ENCODE results near the gene ESPNL. TPM values are rescaled to one million over a fixed set of nuclear protein-coding genes. Genes with fewer than 3 reads are reported as not detected.
"Not testable (repeated sequence)": the region's sequence is repeated elsewhere in the genome, so short reads cannot be mapped to it uniquely, and the experiment has no call there.

Gene ESPNL
- total RNA-seq, 1 experiment from 2014 or later = 0.19 TPM

DNA sequence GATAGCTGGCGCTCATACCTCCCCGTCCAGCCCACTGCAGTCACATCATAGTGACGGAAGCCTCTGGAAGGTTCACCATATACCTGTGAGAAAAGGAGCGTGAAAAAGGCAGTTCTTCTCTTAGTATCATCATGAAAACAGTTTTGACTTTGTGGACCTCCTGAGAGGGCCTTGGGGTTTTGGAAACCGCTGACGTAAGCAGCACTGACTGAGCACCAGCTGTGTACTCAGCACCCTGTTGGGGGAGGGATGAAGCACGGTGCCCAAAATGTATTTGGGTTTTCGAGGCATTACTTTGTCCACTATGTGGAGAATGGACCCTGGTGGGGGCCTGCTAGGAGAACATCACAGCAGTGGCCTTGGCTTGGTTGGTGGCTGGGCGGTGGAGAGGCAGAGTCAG lies 33.9 kb upstream of the ESPNL start:
- TF ChIP-seq, protein P1, sequence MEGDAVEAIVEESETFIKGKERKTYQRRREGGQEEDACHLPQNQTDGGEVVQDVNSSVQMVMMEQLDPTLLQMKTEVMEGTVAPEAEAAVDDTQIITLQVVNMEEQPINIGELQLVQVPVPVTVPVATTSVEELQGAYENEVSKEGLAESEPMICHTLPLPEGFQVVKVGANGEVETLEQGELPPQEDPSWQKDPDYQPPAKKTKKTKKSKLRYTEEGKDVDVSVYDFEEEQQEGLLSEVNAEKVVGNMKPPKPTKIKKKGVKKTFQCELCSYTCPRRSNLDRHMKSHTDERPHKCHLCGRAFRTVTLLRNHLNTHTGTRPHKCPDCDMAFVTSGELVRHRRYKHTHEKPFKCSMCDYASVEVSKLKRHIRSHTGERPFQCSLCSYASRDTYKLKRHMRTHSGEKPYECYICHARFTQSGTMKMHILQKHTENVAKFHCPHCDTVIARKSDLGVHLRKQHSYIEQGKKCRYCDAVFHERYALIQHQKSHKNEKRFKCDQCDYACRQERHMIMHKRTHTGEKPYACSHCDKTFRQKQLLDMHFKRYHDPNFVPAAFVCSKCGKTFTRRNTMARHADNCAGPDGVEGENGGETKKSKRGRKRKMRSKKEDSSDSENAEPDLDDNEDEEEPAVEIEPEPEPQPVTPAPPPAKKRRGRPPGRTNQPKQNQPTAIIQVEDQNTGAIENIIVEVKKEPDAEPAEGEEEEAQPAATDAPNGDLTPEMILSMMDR (IDR thresholded peaks at IDR 0.05; ENCODE audit: unreplicated experiment) = no peak
- intact Hi-C loops (cut with micrococcal nuclease; ENCODE audit: unreplicated experiment) = no loop called here
- Mint-ChIP-seq H3K27me3 (ENCODE audit: unreplicated experiment) (no peaks in the 10 kb centered on the region), H3K27ac (ENCODE audit: unreplicated experiment) (no peak overlapping the region), H3K9me3 (ENCODE audit: low read depth, unreplicated experiment) (no peaks in the 10 kb centered on the region), H3K4me3 (ENCODE audit: low read depth, unreplicated experiment) (no peak overlapping the region), H3K4me1 (ENCODE audit: low read depth, unreplicated experiment) (peaks cover 37% of the 10 kb centered on the region), H3K36me3 (ENCODE audit: insufficient read depth, unreplicated experiment) (peaks cover 27% of the 10 kb centered on the region)
- DNase-seq = no peak
- BruUV-seq (replicated peaks) = no TSS peak
- CTCF ChIA-PET = no interaction called here

DNA sequence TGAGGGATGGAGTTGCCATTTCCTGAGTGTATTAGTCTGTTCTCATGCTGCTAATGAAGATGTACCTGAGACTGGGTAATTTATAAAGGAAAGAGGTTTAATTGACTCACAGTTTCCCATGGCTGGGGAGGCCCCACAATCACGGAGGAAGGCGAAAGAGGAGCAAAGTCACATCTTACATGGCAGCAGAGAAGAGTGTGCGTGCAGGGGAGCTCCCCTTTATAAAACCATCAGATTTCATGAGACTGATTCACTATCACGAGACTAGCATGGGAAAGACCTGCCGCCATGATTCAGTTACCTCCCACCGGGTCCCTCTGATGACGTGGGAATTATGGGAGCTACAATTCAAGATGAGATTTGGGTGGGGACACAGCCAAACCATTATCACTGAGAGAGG lies 33.4 kb upstream of the ESPNL start:
- DNase-seq; H3K4me3 Mint-ChIP-seq (ENCODE audit: low read depth, unreplicated experiment); H3K27ac Mint-ChIP-seq (ENCODE audit: unreplicated experiment); H3K27me3 Mint-ChIP-seq (ENCODE audit: unreplicated experiment); intact Hi-C loops (cut with micrococcal nuclease; ENCODE audit: unreplicated experiment); BruUV-seq (replicated peaks); CTCF ChIA-PET; H3K9me3 Mint-ChIP-seq (ENCODE audit: low read depth, unreplicated experiment): not testable (repeated sequence)
- H3K36me3 Mint-ChIP-seq (ENCODE audit: insufficient read depth, unreplicated experiment) = peaks cover 27% of the 10 kb centered on the region
- peaks cover 32% of the 10 kb centered on the region for H3K4me1 Mint-ChIP-seq (ENCODE audit: low read depth, unreplicated experiment)

DNA sequence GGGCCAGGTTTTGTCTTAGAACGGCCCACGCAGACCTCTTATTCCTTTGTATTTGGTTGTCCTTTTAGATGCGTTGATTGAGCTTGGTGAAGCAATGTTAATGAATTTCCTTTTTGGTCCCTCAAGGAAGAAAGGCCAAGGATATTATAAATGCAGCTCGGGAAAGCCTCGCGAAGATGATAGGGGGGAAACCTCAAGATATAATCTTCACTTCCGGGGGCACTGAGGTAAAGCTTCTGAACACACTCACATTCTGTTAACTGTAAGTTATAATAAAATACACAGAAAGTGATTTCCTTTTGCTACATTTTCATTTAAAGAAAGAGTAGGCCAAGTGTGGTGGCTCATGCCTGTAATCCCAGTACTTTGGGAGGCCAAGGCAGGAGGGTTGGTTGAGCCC lies 32.2 kb upstream of the ESPNL start:
- no peak overlapping the region for H3K4me3 Mint-ChIP-seq (ENCODE audit: low read depth, unreplicated experiment)
- peaks cover 26% of the 10 kb centered on the region for H3K4me1 Mint-ChIP-seq (ENCODE audit: low read depth, unreplicated experiment)
- BruUV-seq (replicated peaks) = no TSS peak
- peaks cover 29% of the 10 kb centered on the region for H3K36me3 Mint-ChIP-seq (ENCODE audit: insufficient read depth, unreplicated experiment)
- no peak for DNase-seq
- intact Hi-C loops (cut with micrococcal nuclease; ENCODE audit: unreplicated experiment) = no loop called here
- CTCF ChIA-PET = no interaction called here
- no peak overlapping the region for H3K27ac Mint-ChIP-seq (ENCODE audit: unreplicated experiment)
- TF ChIP-seq, protein P1 (IDR thresholded peaks at IDR 0.05; ENCODE audit: unreplicated experiment) = no peak
- H3K9me3 Mint-ChIP-seq (ENCODE audit: low read depth, unreplicated experiment) = no peaks in the 10 kb centered on the region
- no peaks in the 10 kb centered on the region for H3K27me3 Mint-ChIP-seq (ENCODE audit: unreplicated experiment)

DNA sequence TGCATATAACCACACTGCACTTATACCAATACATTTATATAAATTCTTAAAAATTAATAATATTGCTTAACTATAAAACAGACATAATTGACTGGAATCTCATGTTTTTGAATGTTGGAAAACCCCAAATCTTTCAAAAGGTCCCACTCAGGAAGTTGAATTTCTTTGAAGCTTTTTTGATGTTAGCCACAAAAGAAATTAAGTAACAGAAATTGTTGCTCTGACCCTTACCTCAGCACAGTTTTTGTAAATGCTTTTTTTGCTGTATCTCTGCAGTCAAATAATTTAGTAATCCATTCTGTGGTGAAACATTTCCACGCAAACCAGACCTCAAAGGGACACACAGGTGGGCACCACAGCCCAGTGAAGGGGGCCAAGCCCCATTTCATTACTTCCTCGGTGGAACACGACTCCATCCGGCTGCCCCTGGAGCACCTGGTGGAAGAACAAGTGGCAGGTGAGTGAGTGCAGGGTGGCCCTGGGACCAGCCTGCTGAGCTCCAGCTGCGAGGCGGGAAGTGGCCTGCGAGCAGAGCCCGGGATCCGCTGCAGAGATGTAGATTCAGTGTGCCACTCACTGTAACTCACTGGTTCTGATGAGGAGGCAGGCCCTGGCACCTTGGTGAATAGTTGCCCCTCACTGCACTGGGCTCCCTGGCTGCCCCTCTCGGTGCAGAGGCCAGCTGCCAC lies 31.0 kb upstream of the ESPNL start:
- H3K36me3 Mint-ChIP-seq (ENCODE audit: insufficient read depth, unreplicated experiment) = peaks cover 29% of the 10 kb centered on the region
- intact Hi-C loops (cut with micrococcal nuclease; ENCODE audit: unreplicated experiment) = no loop called here
- H3K27ac Mint-ChIP-seq (ENCODE audit: unreplicated experiment) = no peak overlapping the region
- H3K4me3 Mint-ChIP-seq (ENCODE audit: low read depth, unreplicated experiment) = no peak overlapping the region
- TF ChIP-seq, protein P1 (IDR thresholded peaks at IDR 0.05; ENCODE audit: unreplicated experiment) = no peak
- no peaks in the 10 kb centered on the region for H3K9me3 Mint-ChIP-seq (ENCODE audit: low read depth, unreplicated experiment)
- BruUV-seq (replicated peaks) = no TSS peak
- CTCF ChIA-PET = no interaction called here
- DNase-seq = no peak
- peaks cover 14% of the 10 kb centered on the region for H3K4me1 Mint-ChIP-seq (ENCODE audit: low read depth, unreplicated experiment)
- H3K27me3 Mint-ChIP-seq (ENCODE audit: unreplicated experiment) = no peaks in the 10 kb centered on the region

DNA sequence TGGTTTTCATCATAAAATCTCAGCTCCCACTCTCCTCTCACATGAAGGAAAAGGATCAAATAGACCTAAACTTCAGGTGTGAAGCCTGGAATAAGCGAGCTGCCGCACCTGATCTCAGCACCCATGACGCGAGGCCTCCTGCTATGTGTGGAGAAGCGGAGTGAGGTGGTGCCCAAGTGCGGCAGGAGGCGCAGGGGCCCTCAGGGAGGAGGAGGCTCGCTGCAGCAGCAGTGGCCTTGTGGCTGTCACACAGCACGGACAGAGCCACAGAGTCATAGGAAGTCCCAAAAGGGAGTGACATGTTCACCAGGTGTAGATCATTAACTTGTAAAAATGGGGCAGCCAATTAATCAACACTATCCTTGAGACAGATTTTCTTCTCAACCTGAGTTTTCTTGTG lies 30.3 kb upstream of the ESPNL start:
- no TSS peak for BruUV-seq (replicated peaks)
- TF ChIP-seq, protein P1 (IDR thresholded peaks at IDR 0.05; ENCODE audit: unreplicated experiment) = no peak
- H3K4me3 Mint-ChIP-seq (ENCODE audit: low read depth, unreplicated experiment) = no peak overlapping the region
- H3K9me3 Mint-ChIP-seq (ENCODE audit: low read depth, unreplicated experiment) = no peaks in the 10 kb centered on the region
- peaks cover 29% of the 10 kb centered on the region for H3K36me3 Mint-ChIP-seq (ENCODE audit: insufficient read depth, unreplicated experiment)
- no peak overlapping the region for H3K27ac Mint-ChIP-seq (ENCODE audit: unreplicated experiment)
- intact Hi-C loops (cut with micrococcal nuclease; ENCODE audit: unreplicated experiment) = no loop called here
- CTCF ChIA-PET = no interaction called here
- H3K27me3 Mint-ChIP-seq (ENCODE audit: unreplicated experiment) = no peaks in the 10 kb centered on the region
- DNase-seq = no peak
- peaks cover 7% of the 10 kb centered on the region for H3K4me1 Mint-ChIP-seq (ENCODE audit: low read depth, unreplicated experiment)

Data from Calu3 (cell line).